ENCODE results near the gene SMKR1.

DNA sequence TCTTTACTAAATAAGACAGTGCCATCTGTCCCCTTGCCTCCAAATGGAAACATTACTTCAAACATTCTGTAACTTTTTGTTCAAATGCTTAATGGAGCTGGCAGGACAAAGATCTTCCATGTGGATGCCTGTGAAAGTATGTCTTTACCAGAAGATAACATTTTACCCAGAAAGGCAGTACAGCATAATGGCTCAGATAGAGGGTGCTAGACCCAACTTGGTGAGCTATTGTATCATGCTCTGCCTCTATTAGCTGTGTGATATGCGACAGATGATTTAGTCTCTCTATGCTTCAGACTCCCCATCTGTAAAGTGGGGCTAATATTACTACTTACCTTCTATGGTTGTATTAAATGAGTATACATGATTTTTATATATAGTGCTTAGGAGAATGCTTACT, 8.8 kb upstream of the SMKR1 start:
- TF ChIP-seq, protein P1, sequence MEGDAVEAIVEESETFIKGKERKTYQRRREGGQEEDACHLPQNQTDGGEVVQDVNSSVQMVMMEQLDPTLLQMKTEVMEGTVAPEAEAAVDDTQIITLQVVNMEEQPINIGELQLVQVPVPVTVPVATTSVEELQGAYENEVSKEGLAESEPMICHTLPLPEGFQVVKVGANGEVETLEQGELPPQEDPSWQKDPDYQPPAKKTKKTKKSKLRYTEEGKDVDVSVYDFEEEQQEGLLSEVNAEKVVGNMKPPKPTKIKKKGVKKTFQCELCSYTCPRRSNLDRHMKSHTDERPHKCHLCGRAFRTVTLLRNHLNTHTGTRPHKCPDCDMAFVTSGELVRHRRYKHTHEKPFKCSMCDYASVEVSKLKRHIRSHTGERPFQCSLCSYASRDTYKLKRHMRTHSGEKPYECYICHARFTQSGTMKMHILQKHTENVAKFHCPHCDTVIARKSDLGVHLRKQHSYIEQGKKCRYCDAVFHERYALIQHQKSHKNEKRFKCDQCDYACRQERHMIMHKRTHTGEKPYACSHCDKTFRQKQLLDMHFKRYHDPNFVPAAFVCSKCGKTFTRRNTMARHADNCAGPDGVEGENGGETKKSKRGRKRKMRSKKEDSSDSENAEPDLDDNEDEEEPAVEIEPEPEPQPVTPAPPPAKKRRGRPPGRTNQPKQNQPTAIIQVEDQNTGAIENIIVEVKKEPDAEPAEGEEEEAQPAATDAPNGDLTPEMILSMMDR (IDR thresholded peaks at IDR 0.05) = no peak
- no peak for TF ChIP-seq POLR2A (IDR thresholded peaks at IDR 0.05)
- TF ChIP-seq POLR2AphosphoS5 (IDR thresholded peaks at IDR 0.05) = no peak

Data from suprapubic skin (tissue), 4 donors.